Measurements from ENCODE around the gene PLOD3. TPM values are rescaled to one million over a fixed set of nuclear protein-coding genes. Genes with fewer than 3 reads are reported as not detected.
"Not testable (repeated sequence)": the region's sequence is repeated elsewhere in the genome, so short reads cannot be mapped to it uniquely, and the experiment has no call there.

The PLOD3 gene
- total and polyA plus RNA-seq, 8 donors = 12.4 to 260 (median 31.2) TPM

GRCh38 chr7:101206665-101207042, 10.7 kb downstream of the PLOD3 start:
- no peak for TF ChIP-seq EP300 (IDR thresholded peaks at IDR 0.05)
- no peak for TF ChIP-seq POLR2A (IDR thresholded peaks at IDR 0.05)
- no peak for TF ChIP-seq CTCF (IDR thresholded peaks at IDR 0.05)
- TF ChIP-seq POLR2AphosphoS5 (IDR thresholded peaks at IDR 0.05) = no peak
- no peak overlapping the region for H3K27ac ChIP-seq
- peaks cover 33 to 60% (median 60%) of the 10 kb centered on the region in 4 donors for H3K36me3 ChIP-seq
- DNase-seq = no peak
- peaks cover 6 to 7% (median 7%) of the 10 kb centered on the region in 4 donors for H3K4me1 ChIP-seq
- H3K27me3 ChIP-seq = peaks cover 0 to 25% (median 14%) of the 10 kb centered on the region in 3 donors
- intact Hi-C loops (cut with DNase I; ENCODE audit: low total_unique reads) = no loop called here
- WGBS, 5 donors = 81 to 91% (median 87%) methylated on average over 19 of the region's 19 CpGs
- no peak overlapping the region for H3K4me3 ChIP-seq
- H3K9me3 ChIP-seq = no peaks in the 10 kb centered on the region

GRCh38 chr7:101205901-101206664, 11.3 kb downstream of the PLOD3 start:
- TF ChIP-seq EP300 (IDR thresholded peaks at IDR 0.05) (no peak), CTCF (IDR thresholded peaks at IDR 0.05) (no peak), POLR2AphosphoS5 (IDR thresholded peaks at IDR 0.05) (no peak), POLR2A (IDR thresholded peaks at IDR 0.05) (no peak)
- peaks cover 0 to 31% (median 19%) of the 10 kb centered on the region in 3 donors for H3K27me3 ChIP-seq
- WGBS, 5 donors = 85 to 90% (median 86%) methylated on average over 31 to 32 of the region's 32 CpGs
- no peak for DNase-seq
- H3K4me3 ChIP-seq = no peak overlapping the region
- H3K36me3 ChIP-seq = peaks cover 27 to 55% (median 54%) of the 10 kb centered on the region in 4 donors
- peaks cover 11 to 13% (median 13%) of the 10 kb centered on the region in 4 donors for H3K4me1 ChIP-seq
- intact Hi-C loops (cut with DNase I; ENCODE audit: low total_unique reads) = no loop called here
- H3K27ac ChIP-seq = no peak overlapping the region
- no peaks in the 10 kb centered on the region for H3K9me3 ChIP-seq

- intact Hi-C loops (cut with DNase I; ENCODE audit: low total_unique reads) = not testable (repeated sequence)
- H3K4me1 ChIP-seq = peaks cover 11 to 18% (median 16%) of the 10 kb centered on the region in 4 donors
- WGBS, 5 donors = 56 to 73% (median 67%) methylated on average over 18 to 22 of the region's 22 CpGs
Measured at GRCh38 chr7:101203740-101204738, 13.3 kb downstream of the PLOD3 start.

GRCh38 chr7:101202603-101202918, 14.8 kb downstream of the PLOD3 start:
- Histone ChIP-seq H3K4me3 (no peak overlapping the region), H3K9me3 (no peaks in the 10 kb centered on the region), H3K4me1 (peaks cover 11 to 18% (median 16%) of the 10 kb centered on the region in 4 donors), H3K36me3 (peaks cover 0 to 19% (median 19%) of the 10 kb centered on the region in 4 donors), H3K27me3 (peaks cover 0 to 64% (median 28%) of the 10 kb centered on the region in 3 donors), H3K27ac (no peak overlapping the region)
- WGBS, 5 donors = 79 to 89% (median 84%) methylated on average over 5 of the region's 5 CpGs
- DNase-seq = no peak
- intact Hi-C loops (cut with DNase I; ENCODE audit: low total_unique reads) = no loop called here
- TF ChIP-seq POLR2AphosphoS5 (IDR thresholded peaks at IDR 0.05) (no peak), EP300 (IDR thresholded peaks at IDR 0.05) (no peak), POLR2A (IDR thresholded peaks at IDR 0.05) (no peak), CTCF (IDR thresholded peaks at IDR 0.05) (no peak)

More at GRCh38 chr7:101203740-101204738, 13.3 kb downstream of the PLOD3 start:
- Histone ChIP-seq H3K27me3 (peaks cover 0 to 51% (median 28%) of the 10 kb centered on the region in 3 donors), H3K36me3 (peaks cover 7 to 34% (median 33%) of the 10 kb centered on the region in 4 donors)
- DNase-seq, H3K27ac ChIP-seq, H3K9me3 ChIP-seq, H3K4me3 ChIP-seq: not testable (repeated sequence)

All from stomach (tissue), 9 donors.